GM19328 (cell line): ENCODE measurements around the gene LILRB5.
"Not testable (repeated sequence)": the region's sequence is repeated elsewhere in the genome, so short reads cannot be mapped to it uniquely, and the experiment has no call there.

Experiments
- ATAC-seq: cut with Tn5 transposase; IDR thresholded peaks from one replicate; pipeline ENCODE4 v1.9.1; 2021; ENCODE audit warnings: mild to moderate bottlenecking, moderate library complexity; ENCODE audit not compliant: unreplicated experiment

Gene LILRB5

DNA sequence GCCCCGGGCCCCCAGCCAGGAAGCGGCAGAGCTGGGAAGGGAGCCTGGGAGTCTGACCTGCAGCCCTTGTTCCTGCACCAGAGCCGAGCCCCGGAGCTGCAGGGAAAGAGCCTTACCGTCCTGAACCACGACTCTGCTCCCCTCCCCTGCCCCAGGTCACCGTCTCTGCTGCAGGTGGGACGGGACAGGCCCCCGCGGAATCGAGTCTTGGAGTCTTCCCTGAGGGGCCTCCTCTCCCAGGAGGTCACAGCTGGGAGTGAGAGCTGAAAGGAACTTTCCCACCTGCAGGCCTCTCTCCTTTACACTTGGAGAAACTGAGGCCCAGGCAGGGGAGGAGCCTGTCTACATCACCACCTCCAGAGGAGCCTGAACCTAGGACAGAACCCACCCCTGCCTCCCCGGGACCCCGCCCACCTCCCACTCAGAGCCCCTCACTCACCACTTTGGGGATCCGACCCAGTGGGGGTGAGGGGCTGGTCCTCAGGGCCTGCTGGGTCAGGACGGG is 20.1 kb upstream of the LILRB5 start:
- ATAC-seq, result not testable (repeated sequence)

- ATAC-seq, result no peak
Measured at GRCh38 chr19:54275951-54276350, 18.9 kb upstream of the LILRB5 start.

GRCh38 chr19:54274516-54274915 is 17.4 kb upstream of the LILRB5 start:
- not testable (repeated sequence) for ATAC-seq

DNA sequence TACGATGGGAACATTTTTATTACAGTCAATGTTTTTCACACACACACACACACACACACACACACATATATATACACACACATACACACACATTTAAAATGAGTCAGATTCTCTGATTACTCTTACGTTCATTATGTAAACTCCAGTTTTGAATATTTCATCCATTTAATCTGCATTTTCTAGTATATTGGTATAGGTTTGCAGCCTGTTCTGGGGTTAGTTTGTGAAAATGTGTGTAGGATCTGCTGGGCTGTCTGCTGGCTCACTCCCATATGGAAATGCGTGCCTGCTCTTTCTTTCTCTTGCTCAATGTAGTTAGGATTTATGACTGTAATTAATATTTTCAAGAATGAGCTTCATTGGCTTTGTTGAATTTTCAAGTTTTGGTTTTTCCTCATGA is 16.7 kb upstream of the LILRB5 start:
- no peak for ATAC-seq

DNA sequence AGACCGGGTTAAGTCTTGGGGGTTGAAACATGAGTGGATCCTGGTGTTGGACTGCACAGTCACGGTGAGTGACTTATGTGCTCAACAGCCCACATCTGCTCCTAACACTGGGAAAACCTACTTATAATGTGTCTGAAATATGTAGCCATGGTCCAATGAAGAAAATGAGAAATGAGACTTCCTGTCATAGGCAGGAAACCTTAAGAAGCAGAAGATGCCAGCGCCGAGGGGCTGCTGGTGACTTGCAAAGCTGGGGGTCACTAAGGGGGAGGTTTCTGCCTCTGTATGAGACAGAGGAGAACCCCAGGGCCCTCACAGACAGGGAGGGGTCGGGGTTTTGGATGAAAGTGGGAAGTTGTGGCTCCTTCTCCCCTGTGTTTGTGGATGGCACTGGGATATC is 15.1 kb upstream of the LILRB5 start:
- not testable (repeated sequence) for ATAC-seq

GRCh38 chr19:54271587-54271986 is 14.5 kb upstream of the LILRB5 start:
- not testable (repeated sequence) for ATAC-seq

GRCh38 chr19:54271106-54271505 is 14.0 kb upstream of the LILRB5 start:
- no peak for ATAC-seq

DNA sequence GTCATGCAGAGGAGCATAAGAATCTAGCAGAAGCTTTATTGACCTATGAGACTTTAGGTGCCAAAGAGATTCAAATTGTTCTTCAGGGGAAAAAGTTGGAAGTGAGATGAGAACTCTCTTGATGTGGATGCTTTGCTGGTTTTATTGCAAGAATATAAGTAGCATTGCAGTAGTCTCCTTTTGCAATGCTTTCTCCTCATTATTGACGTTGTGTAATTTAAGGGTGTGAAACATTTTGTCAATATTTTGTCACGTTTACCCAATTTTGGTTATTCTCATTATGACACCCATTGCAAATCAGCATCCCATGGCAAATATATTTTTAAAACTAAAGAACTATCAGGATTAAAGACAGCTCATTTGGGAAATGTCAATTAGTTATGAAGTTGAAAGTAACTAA is 11.9 kb upstream of the LILRB5 start:
- no peak for ATAC-seq

GRCh38 chr19:54266133-54266532 is 9.1 kb upstream of the LILRB5 start:
- no peak for ATAC-seq

GRCh38 chr19:54262470-54262869 is 5.4 kb upstream of the LILRB5 start:
- ATAC-seq, result no peak

DNA sequence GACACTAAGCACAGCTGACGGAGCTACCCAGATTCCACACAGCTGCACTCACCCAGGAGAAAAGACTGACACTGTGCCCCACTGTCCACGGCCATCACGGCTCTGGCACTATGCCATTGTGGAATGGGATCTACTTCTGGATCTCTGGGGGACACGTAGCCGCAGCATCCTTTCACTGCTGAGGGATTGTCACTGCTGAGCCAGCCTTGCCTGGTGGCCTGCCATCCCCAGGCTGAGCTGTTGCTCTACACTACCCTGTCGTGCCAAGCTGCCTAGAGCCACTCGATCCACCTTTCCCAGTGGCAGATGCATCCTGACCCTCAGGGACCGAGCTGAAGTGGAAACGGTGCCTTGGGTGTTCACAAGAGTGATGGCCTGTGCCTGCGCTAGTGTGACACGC is 5.0 kb upstream of the LILRB5 start:
- no peak for ATAC-seq

DNA sequence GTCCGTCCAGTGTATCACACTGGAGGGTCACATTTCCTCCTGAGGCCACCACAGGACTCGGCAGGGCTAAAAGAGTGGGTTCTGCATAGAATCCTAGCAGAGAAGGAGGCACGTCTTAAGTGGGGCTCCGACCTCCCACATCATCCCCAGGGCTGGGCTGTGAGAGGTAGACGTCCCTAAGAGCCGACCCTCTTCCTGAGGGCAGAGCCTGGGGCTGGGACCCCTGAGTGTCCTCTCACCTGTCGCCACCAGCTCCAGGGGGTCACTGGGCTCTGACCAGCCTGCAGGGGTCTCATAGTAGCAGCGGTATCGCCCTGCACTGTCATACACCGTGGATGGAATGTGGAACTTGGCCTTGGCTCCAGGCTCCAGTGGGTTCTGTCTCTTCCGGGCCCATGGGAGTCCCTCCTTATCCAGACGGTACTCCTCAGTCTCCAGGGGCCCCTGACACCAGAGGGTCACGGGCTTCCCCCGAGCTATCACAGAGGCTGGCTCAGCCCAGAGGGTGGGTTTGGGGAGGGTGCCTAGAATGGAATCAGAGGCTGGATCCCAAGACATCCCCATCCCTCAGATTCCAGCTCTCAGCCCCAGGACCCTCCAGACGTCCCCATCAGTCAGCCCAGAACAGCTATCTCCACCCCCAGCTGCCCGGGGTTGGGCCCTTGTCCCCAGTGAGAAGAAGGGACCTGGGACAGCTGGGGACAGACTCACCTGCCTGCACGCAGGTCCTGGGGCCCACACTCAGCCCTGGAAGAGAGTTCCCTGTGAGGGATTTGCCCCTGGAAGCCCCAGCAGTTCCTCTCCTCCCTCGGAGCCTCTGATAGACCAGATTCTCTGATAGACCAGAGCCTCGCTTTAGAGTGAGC is 590 bp downstream of the LILRB5 start:
- ATAC-seq, result no peak

GRCh38 chr19:54255105-54255775 is 1.8 kb downstream of the LILRB5 start:
- no peak for ATAC-seq

- no peak for ATAC-seq
Measured at GRCh38 chr19:54254195-54254906, 2.7 kb downstream of the LILRB5 start.

- ATAC-seq, result no peak
Measured at GRCh38 chr19:54253331-54254194, 3.5 kb downstream of the LILRB5 start.

DNA sequence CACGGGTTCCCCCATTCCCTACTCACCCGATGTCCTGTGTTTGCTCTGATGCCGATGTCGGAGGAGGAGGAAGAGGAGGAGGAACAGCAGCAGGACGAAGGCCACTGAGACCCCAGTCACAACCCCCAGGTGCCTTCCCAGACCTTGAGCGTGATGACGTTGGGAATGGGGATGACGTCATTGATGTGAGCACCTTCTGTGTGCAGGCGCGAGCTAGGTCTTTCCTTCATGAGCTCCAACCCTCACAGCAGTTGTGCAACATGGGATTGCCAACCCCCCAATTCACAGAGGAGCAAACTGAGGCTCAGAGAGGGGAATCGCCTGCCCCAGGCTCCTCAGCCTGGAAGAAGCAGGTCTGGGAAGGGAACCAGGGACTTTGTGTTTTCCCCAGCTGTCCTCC is 4.2 kb downstream of the LILRB5 start:
- no peak for ATAC-seq

GRCh38 chr19:54252243-54252642 is 4.8 kb downstream of the LILRB5 start:
- no peak for ATAC-seq

GRCh38 chr19:54248016-54248601 is 9.0 kb downstream of the LILRB5 start:
- no peak for ATAC-seq

- no peak for ATAC-seq
Measured at GRCh38 chr19:54247106-54247930, 9.8 kb downstream of the LILRB5 start.
